Measurements from ENCODE around the gene PYCARD.

GRCh38 chr16:31201582-31202413, 762 bp downstream of the PYCARD start:
- TF ChIP-seq CTCF (conservative IDR thresholded peaks at IDR 0.05), result no peak
- TF ChIP-seq ZFX (IDR thresholded peaks at IDR 0.05), result no peak
